Left renal pelvis (tissue), 4 donors: Measurements from ENCODE around the gene ACTL10. TPM values are rescaled to one million over a fixed set of nuclear protein-coding genes. Genes with fewer than 3 reads are reported as not detected.

Experiments used
- DNase-seq, 4 donors: peaks; one replicate each; pipeline ENCODE4 v3.0.0-alpha.2; 2013; ENCODE audit warnings: low read depth in 4 of 4, low spot score in 3 of 4
- polyA plus RNA-seq, 4 donors: library from polyadenylated mRNA; unstranded; fragments of 120-200 nt; gene quantifications; one replicate each; pipeline ENCODE4 v1.2.1, GENCODE V29; 2013; ENCODE audit not compliant: insufficient read length in 4 of 4

The ACTL10 gene
- polyA plus RNA-seq, 4 donors, result 0.26 to 0.79 (median 0.49) TPM

DNA sequence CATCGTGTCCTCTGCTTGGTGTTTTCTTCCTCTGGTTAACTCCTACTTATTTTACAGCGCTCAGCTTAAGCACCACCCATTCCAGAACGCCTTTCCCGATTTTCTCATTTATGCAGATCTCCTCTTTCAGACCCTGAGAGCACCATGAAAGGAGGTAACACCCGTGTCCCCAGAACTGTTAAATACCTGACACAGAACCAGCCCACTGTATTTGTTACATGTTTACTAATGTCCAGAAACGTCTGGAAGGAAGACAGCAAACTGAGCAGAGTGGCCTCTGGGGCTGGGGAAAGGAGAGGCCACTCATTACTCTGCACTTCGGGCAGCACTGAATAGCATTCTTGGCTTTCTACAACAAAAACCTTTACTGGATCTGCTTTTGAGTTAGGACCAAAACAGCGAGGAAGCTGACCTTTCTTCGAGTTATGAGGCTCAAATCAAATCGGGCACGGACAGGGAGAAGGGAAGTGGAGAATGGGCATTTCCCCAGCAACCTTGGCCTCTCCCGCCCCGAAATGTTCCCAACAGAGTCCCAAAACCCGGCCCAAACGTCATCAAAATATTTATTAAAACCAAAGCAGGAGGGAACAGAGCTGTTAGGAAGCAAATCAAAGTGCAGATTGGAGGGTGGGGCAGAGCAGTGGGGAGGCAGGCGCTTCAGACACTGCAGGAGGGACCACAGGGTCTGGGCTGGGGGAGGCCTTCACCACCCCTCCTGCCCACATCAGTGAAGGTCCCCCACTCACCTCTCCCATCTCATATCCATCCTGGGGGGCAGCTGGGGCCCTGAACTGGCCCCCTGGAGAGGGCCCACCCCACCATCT, 8.6 kb downstream of the ACTL10 start:
- no peak for DNase-seq

GRCh38 chr20:33676121-33676520, 9.4 kb downstream of the ACTL10 start:
- no peak for DNase-seq

- no peak for DNase-seq
These were observed 10.2 kb downstream of the ACTL10 start for GRCh38 chr20:33676652-33677645.

GRCh38 chr20:33677991-33678702, 11.4 kb downstream of the ACTL10 start:
- no peak for DNase-seq

GRCh38 chr20:33679758-33680485, 13.2 kb downstream of the ACTL10 start:
- no peak for DNase-seq

- DNase-seq, result no peak
These were observed 13.9 kb downstream of the ACTL10 start for GRCh38 chr20:33680686-33681085.

GRCh38 chr20:33681288-33681687, 14.5 kb downstream of the ACTL10 start:
- DNase-seq, result no peak

DNA sequence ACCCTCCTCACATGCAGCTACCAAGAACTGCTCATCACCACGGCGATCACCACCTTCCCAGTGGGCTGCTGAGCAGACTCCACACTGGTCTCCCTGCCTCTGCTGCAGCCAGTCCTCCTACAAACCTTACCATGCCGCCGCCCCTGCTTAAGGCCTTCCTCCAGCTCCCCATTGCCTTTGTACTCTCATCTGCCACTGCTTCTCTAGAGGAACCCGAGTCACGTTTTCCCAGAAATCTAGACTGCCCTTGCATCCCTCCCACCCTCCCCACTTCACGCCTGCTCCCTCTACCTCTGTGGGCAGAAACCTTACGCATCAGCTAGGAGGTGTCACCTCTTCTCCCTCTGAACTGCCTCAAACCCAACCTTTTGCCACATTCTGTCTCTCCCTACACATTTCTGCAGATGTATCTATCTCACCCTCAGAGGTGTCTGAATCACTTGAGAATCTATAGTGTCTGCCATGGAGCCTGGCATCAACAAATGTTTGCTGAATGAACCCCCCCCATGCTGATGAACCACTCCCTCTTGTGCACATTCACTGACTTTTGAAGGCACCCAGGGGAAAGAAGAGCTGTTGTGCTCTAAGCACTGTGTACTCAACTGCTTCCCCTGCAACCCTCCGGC, 15.1 kb downstream of the ACTL10 start:
- no peak for DNase-seq

DNA sequence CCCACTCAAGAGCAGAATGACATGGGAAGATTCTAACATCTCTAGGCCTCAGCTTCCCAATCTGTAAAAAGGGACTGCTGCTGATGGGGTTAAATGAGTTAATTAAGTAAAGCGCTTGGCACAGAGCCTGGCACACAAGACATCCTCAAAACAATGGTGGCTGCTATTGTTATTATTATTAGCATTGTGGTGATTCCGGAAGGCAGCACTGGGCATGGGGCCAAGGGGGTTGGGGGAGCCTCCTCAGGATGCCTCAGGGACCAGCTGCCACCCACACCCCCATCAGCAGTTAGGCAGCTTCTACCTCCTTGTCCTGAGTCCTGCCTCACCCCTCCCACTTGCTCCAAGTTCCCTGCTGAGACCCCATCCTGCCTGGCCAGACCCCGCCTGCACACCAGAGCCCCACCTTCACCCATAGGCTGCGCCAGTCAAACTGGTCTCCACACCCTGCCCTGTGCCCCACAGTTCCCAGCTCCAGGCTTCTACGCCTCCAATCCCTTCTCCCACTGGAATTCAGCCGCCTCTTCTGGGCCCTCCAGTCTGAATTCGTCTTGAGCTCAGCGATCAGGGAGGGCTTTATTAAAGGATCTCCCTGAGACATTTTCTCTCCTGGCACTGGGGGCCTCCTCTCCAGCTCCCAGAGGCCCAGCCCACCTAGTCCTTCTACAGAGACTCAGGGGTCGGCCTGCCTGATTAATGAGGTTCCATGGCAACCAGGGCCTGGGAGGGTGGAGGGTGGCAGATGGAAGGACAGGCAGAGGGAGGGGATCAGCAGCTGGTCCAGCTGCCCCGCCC, 18.0 kb downstream of the ACTL10 start:
- no peak for DNase-seq

GRCh38 chr20:33685328-33686099, 18.8 kb downstream of the ACTL10 start:
- DNase-seq, result no peak

GRCh38 chr20:33686100-33686983, 19.6 kb downstream of the ACTL10 start, which contains the start of gene E2F1:
Gene E2F1, minus strand, starts transcription at chr20:33686385. Its CDS starts 121 bp downstream, at chr20:33686264.
- DNase-seq, result peak in 3 of 4 donors; percentile 79 to 82 (median 82)

DNA sequence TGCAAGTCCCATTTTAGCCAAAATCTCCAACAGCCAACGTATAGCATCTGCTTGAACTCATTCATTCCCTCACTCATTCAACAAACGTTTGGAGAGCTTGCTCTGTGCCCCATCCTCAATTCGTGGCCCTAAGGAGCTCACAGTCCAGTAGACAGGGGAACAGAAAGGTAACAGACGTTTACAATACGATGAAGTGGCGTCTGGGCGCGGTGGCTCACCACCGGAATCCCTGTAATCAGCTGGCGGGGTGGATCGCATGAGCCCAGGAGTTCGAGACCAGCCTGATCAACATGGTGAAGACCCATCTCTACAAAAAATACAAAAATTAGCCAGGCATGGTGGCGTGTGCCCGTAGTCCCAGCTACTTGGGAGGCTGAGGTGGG, 20.2 kb downstream of the ACTL10 start:
- DNase-seq, result no peak

DNA sequence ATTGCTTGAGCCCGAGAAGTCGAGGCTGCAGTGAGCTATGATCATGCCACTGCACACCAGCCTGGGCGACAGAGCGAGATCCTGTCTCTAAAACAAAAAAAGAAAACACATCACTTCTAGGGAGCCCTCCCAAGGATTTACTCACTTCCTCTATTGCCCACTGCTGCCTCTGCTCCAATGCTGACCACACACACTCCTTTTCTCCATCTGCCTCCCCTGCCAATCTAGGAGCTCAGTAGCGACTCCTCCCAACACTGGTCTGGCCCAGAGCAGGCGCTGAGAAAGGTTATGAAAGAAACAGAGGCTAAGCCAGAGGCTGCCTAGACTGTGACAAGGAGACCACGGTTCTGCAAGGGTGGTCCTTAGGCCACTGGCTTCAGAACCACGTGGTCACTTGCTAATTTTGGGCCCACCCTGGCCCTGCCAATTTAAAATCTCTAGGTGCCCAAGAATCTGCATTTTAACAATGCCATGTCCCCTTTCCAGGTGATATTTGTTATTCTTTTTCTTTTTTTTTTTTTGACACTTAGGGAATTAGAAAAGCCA, 20.7 kb downstream of the ACTL10 start:
- no peak for DNase-seq

- DNase-seq, result no peak
These were observed 21.5 kb downstream of the ACTL10 start for GRCh38 chr20:33687993-33688937.

- DNase-seq, result no peak
These were observed 22.2 kb downstream of the ACTL10 start for GRCh38 chr20:33688938-33689424.
